NCI-H460 (cell line): ENCODE results near the gene APOBR. TPM values are rescaled to one million over a fixed set of nuclear protein-coding genes. Genes with fewer than 3 reads are reported as not detected.
"Not testable (repeated sequence)": the region's sequence is repeated elsewhere in the genome, so short reads cannot be mapped to it uniquely, and the experiment has no call there.

Experiments used
- DNase-seq: peaks from one replicate; pipeline ENCODE4 v3.0.0-alpha.2; 2016; ENCODE audit warnings: low read depth; ENCODE audit errors: extremely low read depth
- polyA plus RNA-seq: library from polyadenylated mRNA; depleted of rRNA; stranded (reverse); fragments of >200 nt; gene quantifications from 2 replicates; pipeline ENCODE4 v1.2.3, GENCODE V29; 2014; cell fraction: nucleus; rRNA removed
- total RNA-seq: library from RNA; depleted of rRNA; stranded (reverse); fragments of >200 nt; shearing (Covaris generic); gene quantifications from 2 replicates; pipeline ENCODE4 v1.2.3, GENCODE V29; 2014; rRNA removed

The APOBR gene, protein sequence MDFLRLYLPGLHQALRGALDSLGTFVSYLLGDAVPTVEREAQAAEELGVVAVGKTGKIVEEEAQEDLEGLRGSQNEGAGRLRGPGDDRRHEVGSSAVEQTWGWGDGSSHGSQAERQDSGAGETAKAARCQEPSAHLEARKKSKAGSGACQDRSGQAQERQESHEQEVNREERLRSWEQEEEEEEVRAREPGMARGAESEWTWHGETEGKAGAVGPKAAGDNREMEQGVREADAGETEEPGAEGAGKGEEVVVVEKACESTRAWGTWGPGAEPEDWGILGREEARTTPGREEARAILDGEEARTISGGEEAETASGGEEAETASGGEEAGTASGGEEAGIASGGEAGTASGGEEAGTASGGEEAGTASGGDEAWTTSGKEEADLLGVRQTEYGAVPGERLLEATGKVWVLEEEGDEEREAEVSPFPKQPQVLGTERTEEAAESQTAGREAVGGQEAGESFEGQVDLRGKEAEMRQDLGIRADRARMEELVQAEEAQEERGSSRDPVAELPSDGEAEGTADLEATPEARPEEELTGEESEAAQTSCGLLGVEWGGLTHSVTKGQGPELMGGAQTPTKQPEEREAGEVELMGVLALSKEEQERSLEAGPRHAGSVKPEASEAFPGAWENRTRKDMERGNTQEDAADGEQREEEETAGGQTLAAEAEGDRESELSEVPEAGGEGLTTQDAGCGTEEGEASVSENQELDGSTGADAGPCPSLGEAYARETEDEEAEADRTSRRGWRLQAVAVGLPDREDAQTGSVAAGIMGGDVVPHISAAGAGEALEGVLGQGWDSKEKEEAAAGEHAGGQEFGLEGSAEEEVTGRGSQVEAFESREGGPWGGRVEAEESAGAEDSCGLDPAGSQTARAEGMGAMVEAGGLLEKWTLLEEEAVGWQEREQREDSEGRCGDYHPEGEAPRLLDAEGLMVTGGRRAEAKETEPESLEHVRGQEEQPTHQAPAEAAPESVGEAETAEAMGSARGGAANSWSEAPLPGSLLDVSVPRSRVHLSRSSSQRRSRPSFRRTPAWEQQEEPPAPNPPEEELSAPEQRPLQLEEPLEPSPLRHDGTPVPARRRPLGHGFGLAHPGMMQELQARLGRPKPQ
- 0.05 TPM in 1 of 2 replicates, not detected in the other for total RNA-seq
- 0.08 TPM in 1 of 2 replicates, not detected in the other for polyA plus RNA-seq

- no peak for DNase-seq
Measured at GRCh38 chr16:28494121-28494851, at the start of gene APOBR. TSS of gene APOBR (plus strand) at chr16:28494643. CDS start at chr16:28494682, 39 bp downstream.

DNA sequence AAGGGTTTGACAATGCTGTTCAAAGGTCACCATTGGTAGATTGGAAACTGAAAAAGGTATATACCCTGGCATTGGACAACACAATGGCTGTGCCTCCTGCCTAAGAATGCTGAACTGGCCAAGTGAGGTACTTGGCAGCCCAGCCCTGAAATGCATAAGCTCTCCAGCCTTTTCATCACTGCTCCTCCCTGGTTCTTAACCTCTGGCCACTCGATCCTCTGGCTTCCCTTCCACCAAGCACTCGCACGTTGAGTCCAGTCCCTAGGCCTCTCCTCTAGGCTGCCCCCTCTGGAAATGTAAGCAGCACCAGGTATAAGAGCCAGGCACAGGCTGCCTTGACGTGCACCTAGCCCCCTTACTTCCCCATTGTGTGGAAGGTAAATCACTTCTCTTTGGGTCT, 48.1 kb upstream of the APOBR start:
- DNase-seq: not testable (repeated sequence)

GRCh38 chr16:28447081-28447480, 47.4 kb upstream of the APOBR start:
- DNase-seq: not testable (repeated sequence)

DNA sequence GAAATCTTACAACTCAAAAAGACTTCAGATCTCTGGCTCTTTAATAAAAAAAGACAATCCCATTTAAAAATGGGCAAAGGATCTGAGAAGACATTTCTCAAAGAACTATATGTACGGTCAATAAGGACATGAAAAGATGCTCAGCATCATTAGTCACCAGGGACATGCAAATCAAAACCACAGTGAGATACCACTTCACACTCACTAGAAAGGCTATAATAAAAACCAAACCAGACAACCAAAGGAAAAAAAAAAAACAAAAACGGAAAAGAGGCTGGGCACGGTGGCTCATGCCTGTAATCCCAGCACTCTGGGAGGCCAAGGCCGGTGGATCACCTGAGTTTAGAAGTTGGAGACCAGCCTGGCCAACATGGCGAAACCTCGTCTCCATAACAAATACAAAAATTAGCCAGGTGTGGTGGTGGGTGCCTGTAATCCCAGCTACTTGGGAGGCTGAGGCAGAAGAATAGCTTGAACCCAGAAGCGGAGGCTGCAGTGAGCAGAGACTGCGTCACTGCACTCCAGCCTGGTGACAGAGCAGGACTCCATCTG, 20.7 kb upstream of the APOBR start:
- DNase-seq: no peak

- no peak for DNase-seq
Measured at GRCh38 chr16:28475221-28475620, 19.2 kb upstream of the APOBR start.

DNA sequence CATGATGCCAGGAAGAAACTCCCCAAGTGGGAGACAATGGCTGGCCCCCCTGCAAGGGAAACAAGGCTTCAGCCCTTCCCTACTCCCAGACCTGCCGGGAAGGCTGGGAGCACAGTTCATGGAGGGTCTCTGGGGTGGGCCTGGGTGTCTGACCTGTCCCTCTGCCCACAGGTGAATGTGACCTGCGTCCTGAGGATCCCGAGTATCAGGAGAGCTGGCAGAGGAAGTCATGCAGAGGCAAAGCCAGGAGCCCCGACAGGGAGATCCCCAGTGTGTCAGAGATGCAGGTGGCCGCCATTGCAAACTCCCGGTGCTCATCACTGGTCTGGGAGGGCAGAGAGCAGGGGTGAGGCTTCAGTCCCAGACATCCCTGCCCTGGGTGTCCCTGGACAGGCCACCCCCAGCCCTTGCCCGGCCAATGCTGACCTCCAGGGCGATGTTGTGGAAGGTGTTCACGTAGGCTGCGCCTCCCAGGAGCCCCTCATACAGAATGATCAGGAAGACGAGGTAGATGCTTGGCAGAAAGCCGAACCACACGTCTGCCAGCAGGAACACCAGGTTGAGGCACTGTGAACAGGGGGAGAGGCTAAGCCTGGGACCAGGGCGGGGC, 17.0 kb upstream of the APOBR start:
- DNase-seq: no peak

DNA sequence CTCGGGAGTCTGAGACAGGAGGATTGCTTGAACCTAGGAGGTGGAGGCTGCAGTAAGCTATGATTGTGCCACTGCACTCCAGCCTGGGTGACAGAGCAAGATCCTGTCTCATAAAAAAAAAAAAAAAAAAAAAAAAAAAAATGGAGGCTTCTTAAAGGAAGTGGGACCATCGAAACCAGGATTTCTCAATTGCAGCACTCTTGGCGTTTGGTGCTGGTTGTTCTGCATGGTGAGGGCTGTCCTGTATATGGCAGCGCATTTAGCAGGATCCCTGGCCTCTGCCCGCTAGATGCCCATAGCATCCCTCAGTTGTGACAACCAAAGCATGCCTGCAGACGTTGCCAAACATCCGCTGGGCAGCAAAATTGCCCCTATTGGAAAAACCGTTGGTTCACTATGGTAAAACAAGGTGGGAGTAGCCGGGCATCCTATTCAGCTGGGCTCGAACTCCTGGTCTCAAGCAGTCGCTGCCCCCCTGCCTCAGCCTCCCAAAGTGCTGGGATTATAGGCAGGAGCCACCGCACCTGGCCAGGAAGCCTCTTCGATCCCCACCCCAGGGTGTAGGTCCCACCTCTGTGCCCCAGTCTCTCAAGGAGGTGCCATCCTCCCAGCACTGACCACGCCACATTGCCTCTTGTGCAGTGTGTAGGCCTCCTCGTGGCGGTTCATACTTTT, 15.8 kb upstream of the APOBR start:
- DNase-seq: no peak

- no peak for DNase-seq
Measured at GRCh38 chr16:28482026-28482425, 12.4 kb upstream of the APOBR start.

DNA sequence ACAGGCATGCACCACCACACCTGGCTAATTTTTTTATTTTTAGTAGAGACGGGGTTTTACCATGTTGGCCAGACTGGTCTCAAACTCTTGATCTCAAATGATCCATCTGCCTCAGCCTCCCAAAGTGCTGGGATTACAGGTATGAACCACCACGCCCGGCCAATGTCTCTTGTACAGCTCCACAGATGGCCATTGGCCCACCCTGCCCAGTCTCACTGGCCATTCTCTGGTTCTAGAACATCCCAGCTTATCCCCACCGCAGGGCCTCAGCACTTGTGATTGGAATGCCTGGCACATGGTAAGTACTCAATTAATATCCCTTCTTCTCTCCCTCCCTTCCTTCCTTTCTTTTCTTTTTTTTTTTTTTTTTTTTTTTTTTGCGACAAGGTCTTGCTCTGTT, 11.1 kb upstream of the APOBR start:
- not testable (repeated sequence) for DNase-seq

GRCh38 chr16:28486266-28486665, 8.2 kb upstream of the APOBR start:
- DNase-seq: no peak

- DNase-seq: no peak
Measured at GRCh38 chr16:28491230-28491969, 3.0 kb upstream of the APOBR start.

GRCh38 chr16:28491970-28492474, 2.4 kb upstream of the APOBR start, which contains the start of gene CLN3:
TSS of gene CLN3 (minus strand) at chr16:28492074. CDS start at chr16:28491759, 315 bp downstream.
- peak; percentile 92 for DNase-seq

- no peak for DNase-seq
Measured at GRCh38 chr16:28492511-28492910, 1.9 kb upstream of the APOBR start.

- DNase-seq: no peak
Measured at GRCh38 chr16:28495098-28495793, 803 bp downstream of the APOBR start.

GRCh38 chr16:28495795-28496749, 1.6 kb downstream of the APOBR start:
- no peak for DNase-seq

GRCh38 chr16:28496844-28497243, 2.4 kb downstream of the APOBR start:
- DNase-seq: no peak
